ENCODE measurements around the gene CPTP.
A peak's percentile ranks its signal among the peaks of the same experiment; 100 is the strongest.

The CPTP gene

DNA sequence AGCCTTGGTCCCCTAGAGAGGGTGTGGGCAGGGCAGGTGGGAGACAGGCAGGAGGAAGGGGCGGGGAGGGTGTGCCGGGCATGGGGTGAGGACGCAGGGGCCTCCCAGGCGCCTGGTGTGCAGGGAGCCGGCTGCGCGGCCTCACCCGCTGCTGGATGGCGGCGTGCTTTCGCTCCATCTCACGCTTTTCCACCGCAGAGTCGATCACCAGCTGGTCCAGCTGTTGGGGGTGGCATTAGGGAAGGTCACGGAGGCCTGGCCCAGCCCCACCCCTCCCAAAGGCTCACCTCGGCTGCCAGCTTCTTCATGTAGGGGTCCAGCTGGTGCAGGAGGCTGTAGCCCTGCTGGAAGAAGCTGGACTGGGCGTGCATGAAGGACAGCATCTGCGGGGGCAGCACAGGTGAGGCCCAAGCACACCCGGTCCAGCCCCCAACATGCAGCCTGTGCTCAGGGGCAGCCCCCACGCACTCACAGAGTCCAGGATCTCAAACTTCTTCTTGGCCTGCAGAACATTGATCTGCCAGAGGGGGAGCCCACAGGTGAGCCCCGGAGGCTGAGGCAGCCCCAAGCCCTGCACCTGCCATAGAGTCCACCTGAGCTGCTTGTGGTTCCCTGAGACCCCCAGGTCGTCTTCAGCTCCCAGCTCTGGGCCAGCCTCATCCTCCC lies 24.8 kb upstream of the CPTP start:
- Histone ChIP-seq H3K79me2 (ENCODE audit: control insufficient read depth, insufficient read depth, low read length) (no peaks in the 10 kb centered on the region), H4K5ac (ENCODE audit: low read length) (no peak overlapping the region), H3K79me1 (ENCODE audit: low read length) (peaks cover 2% of the 10 kb centered on the region), H2AK5ac (ENCODE audit: low read length) (no peak overlapping the region), H3K18ac (ENCODE audit: low read length) (no peak overlapping the region), H3K4me1 (ENCODE audit: control insufficient read depth, low read depth, low read length) (peaks cover 2% of the 10 kb centered on the region), H3K23ac (ENCODE audit: low read length) (no peak overlapping the region), H3K9ac (ENCODE audit: low read length) (no peak overlapping the region), H3K4me3 (ENCODE audit: low read length) (no peak overlapping the region), H2BK15ac (replicated peaks; ENCODE audit: low read depth) (no peak overlapping the region), H3K56ac (ENCODE audit: low read length) (no peak overlapping the region), H3K27ac (ENCODE audit: low read depth, low read length) (no peak overlapping the region), H3K4ac (ENCODE audit: low read depth, low read length) (no peak overlapping the region), H3K36me3 (ENCODE audit: control insufficient read depth, insufficient read depth, low read length) (no peaks in the 10 kb centered on the region), H2BK5ac (ENCODE audit: low read length) (no peak overlapping the region), H3K4me2 (ENCODE audit: low read length) (no peak overlapping the region), H3K27me3 (ENCODE audit: insufficient read depth, low read length, poor library complexity) (no peaks in the 10 kb centered on the region), H4K8ac (ENCODE audit: low read depth, low read length) (no peak overlapping the region), H2BK120ac (ENCODE audit: low read depth, low read length) (no peak overlapping the region)
- peak; percentile 46 for DNase-seq
- no CpG with 5 or more reads among the region's 22 CpGs for WGBS (ENCODE audit: extremely low coverage, insufficient coverage, low lambda C conversion rate)

DNA sequence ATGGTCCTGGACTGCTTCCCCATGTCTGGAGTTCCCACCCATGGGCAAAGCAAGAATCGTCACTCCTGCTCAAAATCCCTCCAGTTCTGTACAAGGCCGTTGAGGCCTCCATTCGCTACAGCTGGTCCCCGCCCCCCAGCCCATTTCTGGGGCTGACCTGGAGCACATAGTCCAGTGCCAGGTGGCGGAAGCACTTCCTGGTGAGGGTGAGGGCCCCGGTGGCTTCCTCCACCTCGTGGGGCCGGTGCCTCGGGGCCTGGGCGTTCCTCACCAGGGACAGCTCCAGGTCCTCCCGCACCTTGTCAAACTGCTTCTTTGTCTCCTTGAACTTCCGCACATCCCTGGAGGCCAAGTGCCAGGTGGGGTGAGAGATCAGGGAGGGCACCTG lies 24.3 kb upstream of the CPTP start:
- no peak overlapping the region for H2BK120ac ChIP-seq (ENCODE audit: low read depth, low read length)
- H3K23ac ChIP-seq (ENCODE audit: low read length): no peak overlapping the region
- no peak overlapping the region for H3K4ac ChIP-seq (ENCODE audit: low read depth, low read length)
- H3K4me1 ChIP-seq (ENCODE audit: control insufficient read depth, low read depth, low read length): peaks cover 3% of the 10 kb centered on the region
- H3K27ac ChIP-seq (ENCODE audit: low read depth, low read length): no peak overlapping the region
- no peak overlapping the region for H2BK5ac ChIP-seq (ENCODE audit: low read length)
- DNase-seq: no peak
- H2AK5ac ChIP-seq (ENCODE audit: low read length): no peak overlapping the region
- H3K4me2 ChIP-seq (ENCODE audit: low read length): no peak overlapping the region
- no peaks in the 10 kb centered on the region for H3K27me3 ChIP-seq (ENCODE audit: insufficient read depth, low read length, poor library complexity)
- H4K8ac ChIP-seq (ENCODE audit: low read depth, low read length): no peak overlapping the region
- no peak overlapping the region for H3K56ac ChIP-seq (ENCODE audit: low read length)
- H4K5ac ChIP-seq (ENCODE audit: low read length): no peak overlapping the region
- H3K79me1 ChIP-seq (ENCODE audit: low read length): peaks cover 2% of the 10 kb centered on the region
- H3K36me3 ChIP-seq (ENCODE audit: control insufficient read depth, insufficient read depth, low read length): no peaks in the 10 kb centered on the region
- no peak overlapping the region for H2BK15ac ChIP-seq (replicated peaks; ENCODE audit: low read depth)
- WGBS (ENCODE audit: extremely low coverage, insufficient coverage, low lambda C conversion rate): no CpG with 5 or more reads among the region's 12 CpGs
- no peak overlapping the region for H3K9ac ChIP-seq (ENCODE audit: low read length)
- no peak overlapping the region for H3K4me3 ChIP-seq (ENCODE audit: low read length)
- no peak overlapping the region for H3K18ac ChIP-seq (ENCODE audit: low read length)
- H3K79me2 ChIP-seq (ENCODE audit: control insufficient read depth, insufficient read depth, low read length): no peaks in the 10 kb centered on the region

DNA sequence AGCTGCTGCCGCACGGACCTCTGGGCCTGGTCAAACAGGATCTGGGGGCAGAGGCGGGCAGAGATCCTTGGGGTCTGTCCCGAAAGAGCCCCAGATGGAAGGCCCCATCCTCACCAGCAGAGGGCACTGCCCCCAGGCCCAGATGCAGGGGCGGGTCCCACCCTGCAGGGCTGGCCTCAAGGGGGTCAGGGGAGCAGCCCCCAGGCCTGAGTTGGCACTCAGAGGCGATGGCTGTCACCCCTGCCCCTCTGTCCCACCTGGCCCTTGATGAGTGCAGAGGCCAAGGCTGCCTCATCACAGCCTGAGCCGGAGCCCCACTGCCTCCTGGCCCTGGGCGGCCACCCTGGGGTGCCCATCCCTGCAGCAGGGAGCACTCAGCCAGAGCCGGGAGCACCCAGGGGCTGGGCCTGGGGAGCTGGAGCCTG lies 22.6 kb upstream of the CPTP start:
- Histone ChIP-seq H2BK120ac (ENCODE audit: low read depth, low read length) (no peak overlapping the region), H2AK5ac (ENCODE audit: low read length) (no peak overlapping the region), H3K9ac (ENCODE audit: low read length) (no peak overlapping the region), H3K4me1 (ENCODE audit: control insufficient read depth, low read depth, low read length) (peaks cover 11% of the 10 kb centered on the region), H2BK5ac (ENCODE audit: low read length) (no peak overlapping the region), H3K79me2 (ENCODE audit: control insufficient read depth, insufficient read depth, low read length) (peaks cover 3% of the 10 kb centered on the region), H3K23ac (ENCODE audit: low read length) (no peak overlapping the region), H4K8ac (ENCODE audit: low read depth, low read length) (no peak overlapping the region), H3K79me1 (ENCODE audit: low read length) (peaks cover 8% of the 10 kb centered on the region), H3K4ac (ENCODE audit: low read depth, low read length) (no peak overlapping the region), H3K4me3 (ENCODE audit: low read length) (no peak overlapping the region), H3K36me3 (ENCODE audit: control insufficient read depth, insufficient read depth, low read length) (no peaks in the 10 kb centered on the region), H3K56ac (ENCODE audit: low read length) (no peak overlapping the region), H4K5ac (ENCODE audit: low read length) (no peak overlapping the region), H2BK15ac (replicated peaks; ENCODE audit: low read depth) (no peak overlapping the region), H3K27ac (ENCODE audit: low read depth, low read length) (no peak overlapping the region), H3K27me3 (ENCODE audit: insufficient read depth, low read length, poor library complexity) (no peaks in the 10 kb centered on the region), H3K18ac (ENCODE audit: low read length) (no peak overlapping the region), H3K4me2 (ENCODE audit: low read length) (no peak overlapping the region)
- no CpG with 5 or more reads among the region's 9 CpGs for WGBS (ENCODE audit: extremely low coverage, insufficient coverage, low lambda C conversion rate)
- no peak for DNase-seq

DNA sequence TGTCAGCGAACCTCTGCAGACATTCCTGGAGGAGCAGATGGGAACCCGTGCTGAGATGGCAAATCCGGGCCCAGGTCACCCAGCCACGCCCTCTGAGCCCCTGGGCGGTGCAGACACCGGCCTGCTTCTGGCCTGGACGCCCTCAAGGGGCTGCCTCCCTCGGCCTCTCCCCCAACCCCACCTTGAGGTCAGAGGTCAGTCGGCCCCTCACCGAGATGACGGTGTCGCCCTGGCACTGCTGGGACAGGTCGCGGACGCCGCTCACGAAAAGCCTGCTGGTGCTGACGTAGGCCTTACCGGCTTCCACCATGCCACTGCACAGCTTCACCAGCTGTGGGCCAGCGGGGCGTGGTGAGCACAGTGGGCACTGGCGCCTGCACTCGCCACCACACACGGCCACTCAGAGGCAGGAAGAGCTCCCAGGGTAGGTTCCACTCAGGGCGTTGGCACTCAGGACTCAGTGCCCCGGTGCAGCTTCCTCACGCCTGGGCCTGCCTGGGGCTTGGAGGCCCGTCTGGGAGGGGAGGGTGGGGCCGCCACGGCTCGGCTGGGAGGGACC lies 21.6 kb upstream of the CPTP start:
- no peak overlapping the region for H2BK15ac ChIP-seq (replicated peaks; ENCODE audit: low read depth)
- no peak for DNase-seq
- no peak overlapping the region for H3K23ac ChIP-seq (ENCODE audit: low read length)
- H2AK5ac ChIP-seq (ENCODE audit: low read length): no peak overlapping the region
- H2BK120ac ChIP-seq (ENCODE audit: low read depth, low read length): no peak overlapping the region
- no peak overlapping the region for H3K18ac ChIP-seq (ENCODE audit: low read length)
- H3K4me2 ChIP-seq (ENCODE audit: low read length): no peak overlapping the region
- no peak overlapping the region for H3K56ac ChIP-seq (ENCODE audit: low read length)
- no CpG with 5 or more reads among the region's 31 CpGs for WGBS (ENCODE audit: extremely low coverage, insufficient coverage, low lambda C conversion rate)
- no peak overlapping the region for H3K9ac ChIP-seq (ENCODE audit: low read length)
- peaks cover 3% of the 10 kb centered on the region for H3K79me2 ChIP-seq (ENCODE audit: control insufficient read depth, insufficient read depth, low read length)
- peaks cover 11% of the 10 kb centered on the region for H3K4me1 ChIP-seq (ENCODE audit: control insufficient read depth, low read depth, low read length)
- no peak overlapping the region for H2BK5ac ChIP-seq (ENCODE audit: low read length)
- H3K27me3 ChIP-seq (ENCODE audit: insufficient read depth, low read length, poor library complexity): no peaks in the 10 kb centered on the region
- H3K27ac ChIP-seq (ENCODE audit: low read depth, low read length): no peak overlapping the region
- peaks cover 11% of the 10 kb centered on the region for H3K79me1 ChIP-seq (ENCODE audit: low read length)
- H4K5ac ChIP-seq (ENCODE audit: low read length): no peak overlapping the region
- no peak overlapping the region for H3K4me3 ChIP-seq (ENCODE audit: low read length)
- no peak overlapping the region for H3K4ac ChIP-seq (ENCODE audit: low read depth, low read length)
- no peaks in the 10 kb centered on the region for H3K36me3 ChIP-seq (ENCODE audit: control insufficient read depth, insufficient read depth, low read length)
- H4K8ac ChIP-seq (ENCODE audit: low read depth, low read length): no peak overlapping the region

DNA sequence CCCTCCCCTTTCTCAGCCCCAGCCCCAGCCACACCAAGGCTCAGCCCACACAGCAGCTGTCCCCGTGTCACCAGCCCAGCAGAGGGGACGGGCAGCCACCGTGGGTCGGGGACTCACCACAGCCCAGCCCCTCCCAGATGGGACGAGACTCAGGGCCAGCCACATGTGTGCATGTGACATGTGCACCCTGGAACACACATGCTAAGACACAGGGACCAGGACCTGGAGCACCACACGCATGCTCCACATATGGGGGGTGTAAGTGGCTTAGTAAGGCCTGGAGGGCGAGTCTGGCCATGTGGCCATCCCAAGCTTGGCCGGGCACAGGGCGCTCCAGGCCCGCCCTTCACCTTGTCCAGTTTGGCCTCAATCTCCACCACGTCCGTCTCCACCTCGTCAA lies 20.9 kb upstream of the CPTP start:
- no peak overlapping the region for H3K4ac ChIP-seq (ENCODE audit: low read depth, low read length)
- H2BK15ac ChIP-seq (replicated peaks; ENCODE audit: low read depth): no peak overlapping the region
- H3K9ac ChIP-seq (ENCODE audit: low read length): no peak overlapping the region
- no peak overlapping the region for H3K23ac ChIP-seq (ENCODE audit: low read length)
- no peak overlapping the region for H3K4me3 ChIP-seq (ENCODE audit: low read length)
- no peaks in the 10 kb centered on the region for H3K27me3 ChIP-seq (ENCODE audit: insufficient read depth, low read length, poor library complexity)
- H3K79me2 ChIP-seq (ENCODE audit: control insufficient read depth, insufficient read depth, low read length): peaks cover 3% of the 10 kb centered on the region
- no peak overlapping the region for H2BK5ac ChIP-seq (ENCODE audit: low read length)
- peak overlapping the region; percentile 34 for H3K56ac ChIP-seq (ENCODE audit: low read length)
- no peak overlapping the region for H3K27ac ChIP-seq (ENCODE audit: low read depth, low read length)
- no peaks in the 10 kb centered on the region for H3K36me3 ChIP-seq (ENCODE audit: control insufficient read depth, insufficient read depth, low read length)
- peaks cover 11% of the 10 kb centered on the region for H3K79me1 ChIP-seq (ENCODE audit: low read length)
- H2AK5ac ChIP-seq (ENCODE audit: low read length): no peak overlapping the region
- peaks cover 11% of the 10 kb centered on the region for H3K4me1 ChIP-seq (ENCODE audit: control insufficient read depth, low read depth, low read length)
- no CpG with 5 or more reads among the region's 13 CpGs for WGBS (ENCODE audit: extremely low coverage, insufficient coverage, low lambda C conversion rate)
- H3K4me2 ChIP-seq (ENCODE audit: low read length): no peak overlapping the region
- no peak overlapping the region for H2BK120ac ChIP-seq (ENCODE audit: low read depth, low read length)
- H4K8ac ChIP-seq (ENCODE audit: low read depth, low read length): no peak overlapping the region
- no peak overlapping the region for H4K5ac ChIP-seq (ENCODE audit: low read length)
- H3K18ac ChIP-seq (ENCODE audit: low read length): no peak overlapping the region
- no peak for DNase-seq

Data from mesendoderm (in vitro differentiated cells).